CD14-positive monocyte (primary cell): ENCODE results near the gene CDCA8. TPM values are rescaled to one million over a fixed set of nuclear protein-coding genes. Genes with fewer than 3 reads are reported as not detected.

Experiments used
- DNase-seq, 3 donors: peaks; one replicate each; pipeline ENCODE4 v3.0.0-alpha.2; 2011 to 2022
- H2AFZ ChIP-seq: 2 replicates; pipeline ENCODE4 v1.6.0; 2012; ENCODE audit warnings: mild to moderate bottlenecking, low read depth, low read length, inconsistent platforms; ENCODE audit not compliant: insufficient read depth, poor library complexity, severe bottlenecking
- H3K27ac ChIP-seq, 2 donors: 1 replicate in 1 of 2; 2 replicates in 1 of 2; pipeline ENCODE4 v1.5.1; 2012 to 2013; ENCODE audit warnings: low read length in 2 of 2, control low read depth in 1 of 2, inconsistent platforms in 1 of 2, low read depth in 1 of 2, mild to moderate bottlenecking in 1 of 2
- H3K27me3 ChIP-seq, 2 donors: one replicate each; pipeline versions ENCODE4 v1.6.0 to v1.6.1; 2011 to 2013; ENCODE audit warnings: low read length in 2 of 2; ENCODE audit not compliant: control insufficient read depth in 2 of 2, insufficient read depth in 2 of 2
- H3K36me3 ChIP-seq, 2 donors: replicated peaks in 1 of 2; 1 replicate in 1 of 2; 2 replicates in 1 of 2; pipeline versions ENCODE4 v1.5.1 to v1.6.1; 2012 to 2013; ENCODE audit warnings: low read length in 2 of 2, control low read depth in 1 of 2, inconsistent platforms in 1 of 2, mild to moderate bottlenecking in 1 of 2; ENCODE audit not compliant: insufficient read depth in 2 of 2, control insufficient read depth in 1 of 2
- H3K4me1 ChIP-seq, 2 donors: 1 replicate in 1 of 2; 2 replicates in 1 of 2; pipeline versions ENCODE4 v1.5.1 to v1.6.1; 2012 to 2013; ENCODE audit warnings: low read length in 2 of 2, control low read depth in 1 of 2, inconsistent platforms in 1 of 2, mild to moderate bottlenecking in 1 of 2, moderate library complexity in 1 of 2; ENCODE audit not compliant: insufficient read depth in 2 of 2, control insufficient read depth in 1 of 2
- H3K4me2 ChIP-seq: replicated peaks from 2 replicates; pipeline ENCODE3; 2012; ENCODE audit warnings: low read length, moderate library complexity, mild to moderate bottlenecking; ENCODE audit not compliant: poor library complexity, severe bottlenecking; ENCODE audit errors: extremely low read depth
- H3K4me3 ChIP-seq, 3 experiments: fragments of 200-600 bp in 1 of 3; sonication (generic) in 1 of 3; replicated peaks in 1 of 3; 1 replicate in 2 of 3; 2 replicates in 1 of 3; pipeline ENCODE4 v1.5.1; 2011 to 2013; ENCODE audit warnings: low read length in 3 of 3, mild to moderate bottlenecking in 3 of 3, control low read depth in 2 of 3, low read depth in 2 of 3, inconsistent platforms in 1 of 3, moderate library complexity in 1 of 3
- H3K79me2 ChIP-seq: 2 replicates; pipeline ENCODE4 v1.6.0; 2012; ENCODE audit warnings: mild to moderate bottlenecking, control low read depth, inconsistent platforms, low read length, moderate library complexity; ENCODE audit not compliant: insufficient read depth
- H3K9ac ChIP-seq: 2 replicates; pipeline ENCODE4 v1.6.0; 2017; ENCODE audit warnings: low read length, mild to moderate bottlenecking; ENCODE audit not compliant: insufficient read depth, poor library complexity, severe bottlenecking
- H3K9me3 ChIP-seq, 2 donors: replicated peaks in 1 of 2; 1 replicate in 1 of 2; 2 replicates in 1 of 2; pipeline versions ENCODE4 v1.5.1 to v1.6.1; 2012 to 2013; ENCODE audit warnings: low read length in 2 of 2, control low read depth in 1 of 2; ENCODE audit not compliant: control insufficient read depth in 1 of 2, insufficient read depth in 1 of 2
- H4K20me1 ChIP-seq: 2 replicates; pipeline ENCODE4 v1.6.0; 2012; ENCODE audit warnings: mild to moderate bottlenecking, low read length, control low read depth, moderate library complexity; ENCODE audit not compliant: insufficient read depth
- H3K27ac Mint-ChIP-seq, 7 donors: one replicate each; pipeline ENCODE4 v1.8.0; 2020; ENCODE audit warnings: mild to moderate bottlenecking in 7 of 7, mixed read lengths in 7 of 7, moderate library complexity in 6 of 7, inconsistent platforms in 2 of 7
- H3K27me3 Mint-ChIP-seq, 3 donors: one replicate each; pipeline ENCODE4 v1.8.0; 2021 to 2022; ENCODE audit warnings: low read depth in 3 of 3, mild to moderate bottlenecking in 3 of 3, mixed read lengths in 3 of 3, moderate library complexity in 3 of 3, inconsistent platforms in 1 of 3
- H3K36me3 Mint-ChIP-seq, 2 donors: one replicate each; pipeline ENCODE4 v1.8.0; 2020; ENCODE audit warnings: mixed read lengths in 2 of 2, inconsistent platforms in 1 of 2, mild to moderate bottlenecking in 1 of 2
- H3K4me1 Mint-ChIP-seq: one replicate; pipeline ENCODE4 v1.8.0; 2020; ENCODE audit warnings: mild to moderate bottlenecking, mixed read lengths
- H3K4me3 Mint-ChIP-seq, 2 donors: one replicate each; pipeline ENCODE4 v1.8.0; 2020; ENCODE audit warnings: mild to moderate bottlenecking in 2 of 2, mixed read lengths in 2 of 2, moderate library complexity in 1 of 2
- H3K9me3 Mint-ChIP-seq, 7 donors: one replicate each; pipeline ENCODE4 v1.8.0; 2020 to 2022; ENCODE audit warnings: mixed read lengths in 7 of 7, mild to moderate bottlenecking in 6 of 7, moderate library complexity in 6 of 7, inconsistent platforms in 2 of 7
- CTCF ChIP-seq: fragments of 200-600 bp; IDR thresholded peaks from one replicate; pipeline ENCODE4 v1.8.0; 2022; ENCODE audit warnings: antibody characterized with exemption, mild to moderate bottlenecking
- WGBS: methylation state at CpG from one replicate; pipeline ENCODE4 v1.1.5; 2013; ENCODE audit warnings: missing lambda C conversion rate; ENCODE audit not compliant: insufficient coverage; 5-methylcytosine and 5-hydroxymethylcytosine counted together
- intact Hi-C, 2 donors: fragments of 100-400 bp; cut with micrococcal nuclease; formaldehyde crosslinking; loops; one replicate each; pipeline versions ENCODE4 v1.15.0 to v1.15.1; 2023
- polyA plus RNA-seq, 3 donors: library from polyadenylated mRNA; depleted of rRNA in 1 of 3; unstranded in 2 of 3; stranded (reverse) in 1 of 3; fragments of 300-500 nt in 2 of 3; fragments of >200 nt in 1 of 3; fragmentation: Illumina TruSeq in 2 of 3; gene quantifications; 1 replicate in 2 of 3; 2 replicates in 1 of 3; pipeline ENCODE4 v1.2.3, GENCODE V29; 2012 to 2021

Gene CDCA8
- polyA plus RNA-seq, 3 donors, result 0.09 to 0.67 (median 0.60) TPM

DNA sequence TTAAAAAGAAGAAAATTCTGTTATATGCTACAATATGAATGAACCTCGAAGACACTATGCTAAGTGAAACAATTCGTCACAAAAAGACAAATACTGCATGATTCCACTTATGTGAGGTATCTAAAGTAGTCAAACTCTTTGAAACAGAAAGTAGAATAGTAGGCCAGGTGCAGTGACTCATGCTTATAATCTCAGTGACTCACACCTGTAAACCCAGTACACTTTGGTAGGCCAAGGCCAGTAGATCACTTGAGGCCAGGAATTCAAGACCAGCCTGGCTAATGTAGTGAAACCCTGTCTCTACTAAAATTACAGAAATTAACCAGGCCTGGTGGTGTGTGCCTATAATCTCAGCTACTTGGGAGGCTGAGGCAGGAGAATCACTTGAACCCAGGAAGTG lies 46.9 kb downstream of the CDCA8 start:
- DNase-seq, result no peak
- Mint-ChIP-seq H3K27me3 (peaks cover 21 to 53% (median 38%) of the 10 kb centered on the region in 3 donors), H3K27ac (no peak overlapping the region), H3K4me1 (no peaks in the 10 kb centered on the region), H3K36me3 (no peaks in the 10 kb centered on the region), H3K9me3 (peaks cover 0 to 7% (median 0%) of the 10 kb centered on the region in 7 donors), H3K4me3 (no peak overlapping the region)
- Histone ChIP-seq H3K4me2 (no peak overlapping the region), H3K4me3 (no peak overlapping the region), H3K27ac (no peak overlapping the region), H3K4me1 (no peaks in the 10 kb centered on the region), H3K36me3 (no peaks in the 10 kb centered on the region), H2AFZ (no peak overlapping the region), H3K9ac (no peak overlapping the region), H3K79me2 (no peaks in the 10 kb centered on the region), H3K27me3 (peaks cover 9 to 31% of the 10 kb centered on the region in 2 donors), H4K20me1 (no peaks in the 10 kb centered on the region), H3K9me3 (peaks cover 0 to 3% of the 10 kb centered on the region in 2 donors)
- no peak for TF ChIP-seq CTCF
- WGBS, result no CpG with 5 or more reads among the region's 2 CpGs
- intact Hi-C loops, result no loop called here

DNA sequence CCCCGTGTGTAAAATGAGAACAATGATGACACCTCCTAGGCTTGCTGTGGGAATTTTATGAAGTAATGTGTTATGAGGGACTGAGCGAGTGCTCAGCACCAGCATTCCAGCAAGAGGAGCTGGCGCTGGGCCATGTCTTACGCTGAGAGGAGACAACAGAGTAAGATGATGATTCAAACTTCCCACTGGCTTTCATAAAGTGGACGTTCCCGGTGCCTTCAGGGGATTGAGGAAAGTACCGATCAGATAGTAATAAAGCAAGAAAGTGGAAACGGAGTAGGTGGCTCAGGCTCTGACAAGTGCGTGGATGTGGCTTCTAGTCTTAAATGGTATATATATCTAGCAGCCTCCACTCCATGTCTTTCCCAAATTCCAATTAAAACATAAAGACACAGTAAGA lies 48.8 kb downstream of the CDCA8 start:
- Histone ChIP-seq H3K9me3 (peaks cover 0 to 3% of the 10 kb centered on the region in 2 donors), H4K20me1 (no peaks in the 10 kb centered on the region), H3K79me2 (no peaks in the 10 kb centered on the region), H3K4me3 (no peak overlapping the region), H3K9ac (no peak overlapping the region), H2AFZ (no peak overlapping the region), H3K27me3 (peaks cover 5 to 16% of the 10 kb centered on the region in 2 donors), H3K36me3 (no peaks in the 10 kb centered on the region), H3K27ac (no peak overlapping the region), H3K4me1 (no peaks in the 10 kb centered on the region), H3K4me2 (no peak overlapping the region)
- H3K4me3 Mint-ChIP-seq, result no peak overlapping the region
- H3K4me1 Mint-ChIP-seq, result no peaks in the 10 kb centered on the region
- H3K27ac Mint-ChIP-seq, result no peak overlapping the region
- intact Hi-C loops, result no loop called here
- no peak for DNase-seq
- TF ChIP-seq CTCF, result no peak
- 79% methylated on average over 6 of the region's 9 CpGs for WGBS
- H3K36me3 Mint-ChIP-seq, result no peaks in the 10 kb centered on the region
- H3K27me3 Mint-ChIP-seq, result peaks cover 13 to 46% (median 35%) of the 10 kb centered on the region in 3 donors
- H3K9me3 Mint-ChIP-seq, result peaks cover 0 to 7% (median 2%) of the 10 kb centered on the region in 7 donors
